K562 (cell line): ENCODE results near the gene PLEKHH3. TPM values are rescaled to one million over a fixed set of nuclear protein-coding genes. Genes with fewer than 3 reads are reported as not detected.

Experiments
- BCOR ChIP-seq: fragments of 450-650 bp; IDR thresholded peaks from 2 replicates; pipeline ENCODE4 v1.6.1; 2016
- CBFA2T3 ChIP-seq: fragments of 450-650 bp; IDR thresholded peaks from 2 replicates; pipeline ENCODE4 v1.6.1; 2017
- ETV5 ChIP-seq: sonication (generic); formaldehyde crosslinking; IDR thresholded peaks from 2 replicates; pipeline ENCODE4 v1.4.0; 2020; ENCODE audit warnings: low read depth, mild to moderate bottlenecking, missing genetic modification reagents
- FOXK1 ChIP-seq: sonication (generic); formaldehyde crosslinking; IDR thresholded peaks from 2 replicates; pipeline ENCODE4 v1.8.0; 2022; ENCODE audit warnings: missing genetic modification reagents, mild to moderate bottlenecking, borderline replicate concordance
- KDM2B ChIP-seq: fragments of 250-450 bp; sonication (Bioruptor Pico); IDR thresholded peaks from 2 replicates; pipeline ENCODE4 v1.8.0; 2021; ENCODE audit warnings: mild to moderate bottlenecking, moderate library complexity
- SMAD3 ChIP-seq: fragments of 450-650 bp; formaldehyde crosslinking; conservative IDR thresholded peaks from 2 replicates; pipeline ENCODE4 v1.4.0; 2020; ENCODE audit warnings: mild to moderate bottlenecking
- SOX6 ChIP-seq: fragments of 450-650 bp; IDR thresholded peaks from 2 replicates; pipeline ENCODE4 v1.6.1; 2014; ENCODE audit warnings: mild to moderate bottlenecking
- SRSF9 ChIP-seq: fragments of 200-400 bp; formaldehyde crosslinking; IDR thresholded peaks from 2 replicates; pipeline ENCODE4 v1.6.1; 2017; ENCODE audit warnings: low read depth, low read length, borderline replicate concordance
- TEAD2 ChIP-seq: fragments of 450-650 bp; IDR thresholded peaks from 2 replicates; pipeline ENCODE4 v1.6.1; 2016; ENCODE audit warnings: missing genetic modification characterization, control low read depth, missing compliant biosample characterization
- polyA plus RNA-seq, 8 experiments: library from polyadenylated mRNA; depleted of rRNA in 4 of 8; stranded (reverse) in 5 of 8; unstranded in 3 of 8; fragments of >200 nt; fragmentation: Nextera tagmentation in 2 of 8; fragmentation: Illumina TruSeq in 1 of 8; extraction: Ambion mirVana in 2 of 8; extraction: Trizol in 1 of 8; gene quantifications; 2 replicates each; pipeline versions ENCODE4 v1.2.1 to v1.2.3, GENCODE V29; 2011 to 2014; ENCODE audit warnings: inconsistent platforms in 1 of 8, missing spikeins in 1 of 8
- total RNA-seq, 7 experiments: library from RNA; depleted of rRNA in 6 of 7; stranded (reverse); fragments of >200 nt in 6 of 7; fragmentation: Illumina TruSeq in 2 of 7; extraction: Trizol in 2 of 7; gene quantifications; 2 replicates each; pipeline versions ENCODE4 v1.2.1 to v1.2.3, GENCODE V29; 2011 to 2021; ENCODE audit warnings: low replicate concordance in 1 of 7
- TF ChIP-seq, protein P1 (sequence below): fragments of 250-450 bp; sonication (Bioruptor Pico); IDR thresholded peaks from 2 replicates; pipeline ENCODE4 v1.5.0; 2020; ENCODE audit warnings: mild to moderate bottlenecking
- TF ChIP-seq, protein P2 (sequence below): fragments of 250-450 bp; sonication (Bioruptor Pico); IDR thresholded peaks from 2 replicates; pipeline ENCODE4 v1.4.0; 2020; ENCODE audit warnings: mild to moderate bottlenecking, moderate library complexity, borderline replicate concordance
- TF ChIP-seq, protein P3 (sequence below): sonication (generic); formaldehyde crosslinking; IDR thresholded peaks from 2 replicates; pipeline ENCODE4 v1.8.0; 2022; ENCODE audit warnings: missing genetic modification reagents, mild to moderate bottlenecking, borderline replicate concordance

Gene PLEKHH3
- total and polyA plus RNA-seq, 9 of the 15 experiments (the other 6 are each of a cell fraction or from before 2014, with no cell fraction given): 0.58 to 34.5 (median 5.0) TPM

DNA sequence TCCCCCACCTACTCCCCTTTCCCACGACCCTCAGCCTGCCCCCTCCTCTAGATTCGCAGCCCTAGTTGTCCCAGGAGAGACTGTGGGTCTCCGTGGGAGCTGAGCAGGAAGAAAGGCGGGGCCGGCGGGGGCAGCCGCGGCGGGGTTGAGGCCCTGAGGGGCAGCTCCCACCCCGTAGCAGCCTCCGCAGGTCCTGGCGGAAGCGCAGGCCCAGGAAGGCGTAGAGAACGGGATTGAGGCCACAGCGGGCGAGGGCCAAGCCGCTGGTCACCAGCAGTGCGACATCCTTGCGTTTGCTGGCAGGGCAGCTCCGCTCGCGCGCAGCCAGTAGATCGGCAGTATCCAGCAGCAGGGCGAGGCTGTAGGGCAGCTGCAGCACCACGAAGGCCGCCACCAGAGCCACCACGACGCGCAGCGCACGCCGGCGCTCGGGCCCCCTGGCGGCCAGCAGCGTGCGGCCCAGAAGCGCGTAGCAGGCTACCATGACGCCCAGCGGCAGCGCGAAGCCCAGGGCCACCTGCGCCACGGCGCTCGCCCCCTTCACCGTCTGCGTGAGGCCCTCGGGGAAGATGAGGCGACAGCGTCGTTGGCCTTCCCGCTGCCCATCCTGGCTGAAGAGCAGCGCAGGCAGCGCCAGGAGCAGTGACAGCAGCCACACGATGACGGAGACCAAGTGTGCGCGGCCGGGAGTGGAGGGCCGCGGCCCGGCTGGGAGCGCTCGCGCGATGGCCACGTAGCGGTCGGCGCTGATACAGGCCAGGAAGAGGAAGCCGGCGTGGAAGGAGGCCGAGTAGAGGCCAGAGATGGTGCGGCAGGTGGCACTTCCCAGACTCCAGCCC lies 2.9 kb upstream of the PLEKHH3 start (continued):
- TF ChIP-seq CBFA2T3 (no peak), TEAD2 (no peak), ETV5 (peak; percentile 82), KDM2B (CRISPR knock-in tag) (no peak), FOXK1 (CRISPR knock-in tag) (peak; percentile 72; the same call in 1 of the 2 replicates), SMAD3 (CRISPR knock-in tag) (no peak), SRSF9 (no peak), BCOR (no peak), SOX6 (no peak)
- TF ChIP-seq, protein P1, sequence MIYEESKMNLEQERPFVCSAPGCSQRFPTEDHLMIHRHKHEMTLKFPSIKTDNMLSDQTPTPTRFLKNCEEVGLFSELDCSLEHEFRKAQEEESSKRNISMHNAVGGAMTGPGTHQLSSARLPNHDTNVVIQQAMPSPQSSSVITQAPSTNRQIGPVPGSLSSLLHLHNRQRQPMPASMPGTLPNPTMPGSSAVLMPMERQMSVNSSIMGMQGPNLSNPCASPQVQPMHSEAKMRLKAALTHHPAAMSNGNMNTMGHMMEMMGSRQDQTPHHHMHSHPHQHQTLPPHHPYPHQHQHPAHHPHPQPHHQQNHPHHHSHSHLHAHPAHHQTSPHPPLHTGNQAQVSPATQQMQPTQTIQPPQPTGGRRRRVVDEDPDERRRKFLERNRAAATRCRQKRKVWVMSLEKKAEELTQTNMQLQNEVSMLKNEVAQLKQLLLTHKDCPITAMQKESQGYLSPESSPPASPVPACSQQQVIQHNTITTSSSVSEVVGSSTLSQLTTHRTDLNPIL (CRISPR knock-in tag): no peak
- TF ChIP-seq, protein P2, sequence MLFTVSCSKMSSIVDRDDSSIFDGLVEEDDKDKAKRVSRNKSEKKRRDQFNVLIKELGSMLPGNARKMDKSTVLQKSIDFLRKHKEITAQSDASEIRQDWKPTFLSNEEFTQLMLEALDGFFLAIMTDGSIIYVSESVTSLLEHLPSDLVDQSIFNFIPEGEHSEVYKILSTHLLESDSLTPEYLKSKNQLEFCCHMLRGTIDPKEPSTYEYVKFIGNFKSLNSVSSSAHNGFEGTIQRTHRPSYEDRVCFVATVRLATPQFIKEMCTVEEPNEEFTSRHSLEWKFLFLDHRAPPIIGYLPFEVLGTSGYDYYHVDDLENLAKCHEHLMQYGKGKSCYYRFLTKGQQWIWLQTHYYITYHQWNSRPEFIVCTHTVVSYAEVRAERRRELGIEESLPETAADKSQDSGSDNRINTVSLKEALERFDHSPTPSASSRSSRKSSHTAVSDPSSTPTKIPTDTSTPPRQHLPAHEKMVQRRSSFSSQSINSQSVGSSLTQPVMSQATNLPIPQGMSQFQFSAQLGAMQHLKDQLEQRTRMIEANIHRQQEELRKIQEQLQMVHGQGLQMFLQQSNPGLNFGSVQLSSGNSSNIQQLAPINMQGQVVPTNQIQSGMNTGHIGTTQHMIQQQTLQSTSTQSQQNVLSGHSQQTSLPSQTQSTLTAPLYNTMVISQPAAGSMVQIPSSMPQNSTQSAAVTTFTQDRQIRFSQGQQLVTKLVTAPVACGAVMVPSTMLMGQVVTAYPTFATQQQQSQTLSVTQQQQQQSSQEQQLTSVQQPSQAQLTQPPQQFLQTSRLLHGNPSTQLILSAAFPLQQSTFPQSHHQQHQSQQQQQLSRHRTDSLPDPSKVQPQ (CRISPR knock-in tag): no peak
- TF ChIP-seq, protein P3, sequence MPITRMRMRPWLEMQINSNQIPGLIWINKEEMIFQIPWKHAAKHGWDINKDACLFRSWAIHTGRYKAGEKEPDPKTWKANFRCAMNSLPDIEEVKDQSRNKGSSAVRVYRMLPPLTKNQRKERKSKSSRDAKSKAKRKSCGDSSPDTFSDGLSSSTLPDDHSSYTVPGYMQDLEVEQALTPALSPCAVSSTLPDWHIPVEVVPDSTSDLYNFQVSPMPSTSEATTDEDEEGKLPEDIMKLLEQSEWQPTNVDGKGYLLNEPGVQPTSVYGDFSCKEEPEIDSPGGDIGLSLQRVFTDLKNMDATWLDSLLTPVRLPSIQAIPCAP (CRISPR knock-in tag): no peak
